Measurements from ENCODE around the gene RFNG.
A peak's percentile ranks its signal among the peaks of the same experiment; 100 is the strongest.

The RFNG gene

DNA sequence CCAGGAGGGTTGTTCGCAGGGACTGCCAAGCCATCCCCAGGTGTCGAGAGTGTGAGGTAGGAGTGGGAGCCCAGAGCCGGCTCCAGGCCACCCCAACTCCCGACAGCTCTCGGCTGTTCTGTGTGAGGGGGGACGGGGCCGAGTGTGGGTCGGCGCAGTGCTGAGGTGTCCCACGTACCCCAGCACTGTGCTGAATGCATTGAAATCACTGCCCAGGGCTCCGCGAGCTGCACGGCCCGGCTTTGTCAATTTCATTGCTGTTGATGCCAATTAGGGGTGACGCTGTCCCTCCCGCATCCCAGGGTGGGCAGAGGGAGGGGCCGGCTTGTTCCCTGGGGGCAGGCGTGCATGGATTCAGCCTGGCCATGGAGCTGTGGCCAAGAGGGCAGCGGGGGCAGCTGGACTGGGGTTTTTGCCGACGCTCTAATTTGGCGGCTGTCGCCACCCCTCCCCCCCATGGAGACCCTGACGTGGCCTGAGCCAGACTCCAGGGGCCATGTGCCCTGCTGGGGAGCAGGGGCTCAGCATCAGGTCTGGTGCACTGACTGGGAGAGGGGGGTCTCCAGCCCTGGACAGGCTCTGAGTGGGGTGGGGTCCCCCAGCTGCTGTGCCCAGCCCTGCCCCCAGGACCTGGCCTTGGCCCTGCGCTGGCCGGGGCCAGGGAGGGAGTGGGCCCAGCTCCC, 43.2 kb downstream of the RFNG start:
- H3K4me3 ChIP-seq = no peak overlapping the region
- H3K27ac ChIP-seq = no peak overlapping the region
- H3K9me3 ChIP-seq (ENCODE audit: low read depth, low read length) = no peaks in the 10 kb centered on the region
- DNase-seq (ENCODE audit: low read depth, low spot score) = no peak
- H3K9ac ChIP-seq (ENCODE audit: insufficient read length) = no peak overlapping the region
- no peak for TF ChIP-seq POLR2AphosphoS5 (IDR thresholded peaks at IDR 0.05; ENCODE audit: borderline replicate concordance, low read depth, low read length)
- H3K36me3 ChIP-seq (ENCODE audit: insufficient read depth, low read length) = no peaks in the 10 kb centered on the region

DNA sequence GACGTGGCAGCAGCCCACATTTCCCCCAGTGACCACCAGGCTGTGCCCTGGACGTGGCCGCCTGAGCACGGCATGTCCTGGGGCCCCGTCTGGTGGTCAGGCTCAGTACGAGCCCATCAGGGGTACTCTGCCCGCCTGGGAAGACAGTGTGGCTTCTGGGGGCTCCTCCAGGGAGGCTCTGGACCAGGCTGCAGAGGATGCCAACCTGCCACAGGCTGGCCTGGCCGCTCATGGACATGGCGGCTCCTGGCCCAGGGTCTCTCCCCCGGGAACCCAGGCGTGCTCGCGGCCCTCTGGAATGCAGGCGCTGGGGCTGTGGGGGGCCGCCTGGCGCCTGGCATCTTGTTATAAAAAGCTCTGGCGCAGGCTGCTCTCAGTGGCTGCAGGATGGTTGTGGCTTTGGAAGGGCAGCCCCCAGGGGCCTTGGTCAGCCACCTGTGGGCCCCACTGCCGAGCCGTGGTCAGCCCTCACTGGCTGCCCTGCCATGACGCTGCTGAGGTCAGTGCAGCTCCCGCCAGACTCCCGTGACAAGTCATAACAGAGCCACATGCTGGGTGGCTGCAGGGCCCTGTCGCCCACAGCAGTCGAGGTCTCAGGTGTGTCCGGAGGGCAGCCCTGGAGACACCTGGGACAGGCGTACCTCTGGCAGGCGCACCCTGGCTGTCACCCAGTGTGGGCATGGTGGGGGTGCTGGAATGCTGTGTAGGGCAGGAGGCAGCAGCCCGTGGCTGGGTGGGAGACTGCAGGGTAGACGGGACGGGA, 43.9 kb downstream of the RFNG start:
- Histone ChIP-seq H3K4me3 (no peak overlapping the region), H3K36me3 (ENCODE audit: insufficient read depth, low read length) (no peaks in the 10 kb centered on the region), H3K27ac (no peak overlapping the region), H3K9me3 (ENCODE audit: low read depth, low read length) (no peaks in the 10 kb centered on the region), H3K9ac (ENCODE audit: insufficient read length) (no peak overlapping the region)
- DNase-seq (ENCODE audit: low read depth, low spot score) = no peak
- TF ChIP-seq FOXP2 (optimal IDR thresholded peaks at IDR 0.05; ENCODE audit: control extremely low read depth, extremely low read length, insufficient read depth) = no peak

DNA sequence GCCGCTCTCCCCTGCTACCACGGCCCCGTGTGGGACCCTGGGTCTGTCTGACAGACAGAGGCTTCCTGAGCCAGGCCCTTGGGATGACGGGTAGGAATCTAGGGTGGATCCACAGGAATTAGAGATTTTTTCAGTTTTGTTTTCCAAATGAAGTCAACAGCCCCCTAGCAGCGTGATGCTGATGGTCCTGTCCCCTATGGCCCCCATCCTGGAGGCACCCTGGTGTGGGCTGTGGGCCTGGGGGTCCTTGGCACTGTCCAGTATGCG, 44.5 kb downstream of the RFNG start:
- H3K27ac ChIP-seq = no peak overlapping the region
- no peak for DNase-seq (ENCODE audit: low read depth, low spot score)
- H3K9ac ChIP-seq (ENCODE audit: insufficient read length) = no peak overlapping the region
- no peak for TF ChIP-seq EZH2 (IDR thresholded peaks at IDR 0.05)
- no peak for TF ChIP-seq FOXP2 (optimal IDR thresholded peaks at IDR 0.05; ENCODE audit: control extremely low read depth, extremely low read length, insufficient read depth)
- H3K4me3 ChIP-seq = no peak overlapping the region
- H3K9me3 ChIP-seq (ENCODE audit: low read depth, low read length) = no peaks in the 10 kb centered on the region
- H3K36me3 ChIP-seq (ENCODE audit: insufficient read depth, low read length) = no peaks in the 10 kb centered on the region

DNA sequence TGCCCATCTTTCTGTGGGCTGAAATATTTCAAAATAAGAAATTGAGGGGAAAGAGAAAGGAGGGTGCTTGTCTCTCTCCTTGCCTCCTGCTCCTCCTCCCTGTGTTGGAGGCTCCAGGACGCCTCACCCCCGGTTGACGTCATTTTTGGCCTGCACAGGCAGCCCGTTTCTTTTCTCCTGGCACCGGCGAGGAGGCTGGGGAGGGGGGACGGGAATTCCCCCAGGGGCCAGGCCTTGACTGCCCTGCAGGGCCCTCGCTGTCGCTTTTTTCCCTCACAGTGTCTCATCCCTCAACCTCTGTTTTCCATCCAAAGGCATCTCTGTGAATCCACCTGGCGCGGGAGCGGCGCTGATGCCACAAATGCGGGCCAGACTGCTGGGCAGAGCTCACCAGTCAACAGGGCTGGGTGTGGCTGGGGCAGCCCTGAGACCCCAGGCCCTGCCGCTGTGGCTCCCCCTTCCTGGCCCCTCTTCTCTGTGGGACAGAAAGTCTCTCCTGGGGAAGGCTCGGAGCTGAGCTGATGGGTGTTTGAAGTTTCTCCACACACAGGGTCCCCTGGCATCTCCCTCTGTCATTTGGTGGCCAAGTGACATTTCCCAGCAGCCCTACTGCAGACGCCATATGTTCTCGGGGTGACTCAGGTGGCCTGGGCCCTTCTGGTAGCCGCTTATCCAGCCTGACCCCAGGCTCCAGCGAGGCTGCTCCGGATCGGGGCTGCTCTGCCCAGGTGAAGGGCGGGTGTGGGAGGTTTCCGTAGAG, 45.0 kb downstream of the RFNG start:
- no peak for TF ChIP-seq FOXP2 (optimal IDR thresholded peaks at IDR 0.05; ENCODE audit: control extremely low read depth, extremely low read length, insufficient read depth)
- TF ChIP-seq POLR2AphosphoS5 (IDR thresholded peaks at IDR 0.05; ENCODE audit: borderline replicate concordance, low read depth, low read length) = no peak
- no peak for TF ChIP-seq EZH2 (IDR thresholded peaks at IDR 0.05)
- no peak for DNase-seq (ENCODE audit: low read depth, low spot score)

DNA sequence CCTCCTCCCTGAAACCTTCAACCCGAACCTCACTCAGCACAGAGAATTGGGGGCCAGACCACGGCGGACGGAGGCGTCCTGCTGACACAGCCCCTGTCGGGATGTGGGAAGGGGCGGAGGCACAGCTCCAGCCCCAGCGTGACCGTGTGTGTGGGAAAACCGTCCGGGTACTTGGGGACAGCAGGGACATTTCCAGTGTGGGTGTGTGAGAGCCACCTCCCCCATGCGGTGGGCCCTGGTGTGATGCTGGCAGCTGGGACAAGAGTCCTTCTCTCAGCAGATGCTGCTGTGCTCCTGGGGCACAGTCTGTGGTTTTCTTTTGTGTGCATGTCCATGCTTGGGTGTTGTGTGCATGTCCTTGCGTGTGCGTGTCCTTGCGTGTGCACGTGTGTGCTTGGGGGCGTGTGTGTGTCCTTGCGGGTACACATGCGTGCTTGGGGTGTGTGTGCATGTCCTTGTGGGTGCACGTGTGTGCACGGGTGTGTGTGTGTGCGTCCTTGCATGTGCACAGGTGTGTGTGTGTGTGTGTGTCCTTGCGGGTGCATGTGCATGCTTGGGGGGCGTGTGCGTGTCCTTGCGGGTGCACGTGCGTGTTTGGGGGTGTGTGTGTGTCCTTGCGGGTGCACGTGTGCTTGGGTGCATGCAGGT, 45.8 kb downstream of the RFNG start:
- Histone ChIP-seq H3K4me3 (no peak overlapping the region), H3K9ac (ENCODE audit: insufficient read length) (no peak overlapping the region), H3K36me3 (ENCODE audit: insufficient read depth, low read length) (no peaks in the 10 kb centered on the region), H3K9me3 (ENCODE audit: low read depth, low read length) (no peaks in the 10 kb centered on the region), H3K27ac (no peak overlapping the region)
- TF ChIP-seq EZH2 (IDR thresholded peaks at IDR 0.05) (no peak), POLR2AphosphoS5 (IDR thresholded peaks at IDR 0.05; ENCODE audit: borderline replicate concordance, low read depth, low read length) (no peak), FOXP2 (optimal IDR thresholded peaks at IDR 0.05; ENCODE audit: control extremely low read depth, extremely low read length, insufficient read depth) (no peak)
- no peak for DNase-seq (ENCODE audit: low read depth, low spot score)

More for the DNA sequence above, 45.0 kb downstream of the RFNG start:
- Histone ChIP-seq H3K9ac (ENCODE audit: insufficient read length) (no peak overlapping the region), H3K4me3 (no peak overlapping the region), H3K36me3 (ENCODE audit: insufficient read depth, low read length) (no peaks in the 10 kb centered on the region), H3K27ac (0 out of 2 replicates have a peak overlapping the region, but pooled peaks have one; percentile 25), H3K9me3 (ENCODE audit: low read depth, low read length) (no peaks in the 10 kb centered on the region)

DNA sequence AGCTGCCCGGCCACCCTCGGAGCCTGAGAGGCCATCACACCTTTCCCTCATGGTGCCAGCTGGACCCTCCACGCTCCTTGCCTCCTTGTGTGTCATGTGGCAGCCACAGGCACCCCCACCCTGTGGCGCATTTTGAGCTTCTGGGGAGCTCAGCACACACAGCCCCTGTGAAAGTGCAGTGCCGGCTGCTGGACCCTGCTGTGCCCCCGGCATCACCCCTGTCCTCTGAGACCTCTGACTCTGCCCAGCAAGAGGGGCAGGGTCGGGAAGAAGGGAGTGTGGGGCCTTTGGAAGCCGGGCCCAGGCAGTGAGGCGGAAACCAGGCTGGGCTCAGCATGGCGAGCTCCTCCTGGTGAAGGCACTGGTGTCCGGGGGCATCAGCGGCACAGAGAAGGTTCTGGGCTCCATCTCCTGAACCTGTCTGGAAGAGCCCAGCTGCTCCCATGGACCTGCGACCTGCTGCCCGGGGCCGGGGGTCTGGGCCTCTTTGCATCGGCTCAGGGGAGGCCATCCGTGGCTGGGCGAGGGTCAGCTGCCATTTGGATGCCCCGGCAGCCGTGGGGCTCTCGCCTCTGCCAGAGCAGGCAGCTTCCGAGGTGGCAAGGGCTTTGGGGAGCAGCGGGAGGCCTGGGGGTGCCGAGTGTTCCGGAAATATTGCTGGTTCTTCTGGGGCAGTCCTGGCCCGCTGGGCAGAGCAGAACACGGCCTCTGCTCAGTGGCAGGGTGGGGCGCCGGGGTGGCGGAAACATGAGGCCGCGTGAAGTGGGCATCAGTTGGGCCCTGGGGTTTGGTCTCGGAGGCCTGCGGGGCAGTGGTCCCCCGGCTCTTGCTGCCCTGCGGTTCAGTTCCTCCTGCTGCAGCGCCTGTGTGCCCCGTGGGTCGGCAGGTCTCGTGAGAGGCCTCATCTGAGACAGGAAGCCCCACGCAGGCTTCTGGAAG, 46.8 kb downstream of the RFNG start:
- Histone ChIP-seq H3K4me3 (no peak overlapping the region), H3K9me3 (ENCODE audit: low read depth, low read length) (no peaks in the 10 kb centered on the region), H3K27ac (no peak overlapping the region), H3K36me3 (ENCODE audit: insufficient read depth, low read length) (no peaks in the 10 kb centered on the region), H3K9ac (ENCODE audit: insufficient read length) (no peak overlapping the region)
- DNase-seq (ENCODE audit: low read depth, low spot score) = no peak
- TF ChIP-seq POLR2AphosphoS5 (IDR thresholded peaks at IDR 0.05; ENCODE audit: borderline replicate concordance, low read depth, low read length) (no peak), FOXP2 (optimal IDR thresholded peaks at IDR 0.05; ENCODE audit: control extremely low read depth, extremely low read length, insufficient read depth) (no peak), EZH2 (IDR thresholded peaks at IDR 0.05) (no peak)

DNA sequence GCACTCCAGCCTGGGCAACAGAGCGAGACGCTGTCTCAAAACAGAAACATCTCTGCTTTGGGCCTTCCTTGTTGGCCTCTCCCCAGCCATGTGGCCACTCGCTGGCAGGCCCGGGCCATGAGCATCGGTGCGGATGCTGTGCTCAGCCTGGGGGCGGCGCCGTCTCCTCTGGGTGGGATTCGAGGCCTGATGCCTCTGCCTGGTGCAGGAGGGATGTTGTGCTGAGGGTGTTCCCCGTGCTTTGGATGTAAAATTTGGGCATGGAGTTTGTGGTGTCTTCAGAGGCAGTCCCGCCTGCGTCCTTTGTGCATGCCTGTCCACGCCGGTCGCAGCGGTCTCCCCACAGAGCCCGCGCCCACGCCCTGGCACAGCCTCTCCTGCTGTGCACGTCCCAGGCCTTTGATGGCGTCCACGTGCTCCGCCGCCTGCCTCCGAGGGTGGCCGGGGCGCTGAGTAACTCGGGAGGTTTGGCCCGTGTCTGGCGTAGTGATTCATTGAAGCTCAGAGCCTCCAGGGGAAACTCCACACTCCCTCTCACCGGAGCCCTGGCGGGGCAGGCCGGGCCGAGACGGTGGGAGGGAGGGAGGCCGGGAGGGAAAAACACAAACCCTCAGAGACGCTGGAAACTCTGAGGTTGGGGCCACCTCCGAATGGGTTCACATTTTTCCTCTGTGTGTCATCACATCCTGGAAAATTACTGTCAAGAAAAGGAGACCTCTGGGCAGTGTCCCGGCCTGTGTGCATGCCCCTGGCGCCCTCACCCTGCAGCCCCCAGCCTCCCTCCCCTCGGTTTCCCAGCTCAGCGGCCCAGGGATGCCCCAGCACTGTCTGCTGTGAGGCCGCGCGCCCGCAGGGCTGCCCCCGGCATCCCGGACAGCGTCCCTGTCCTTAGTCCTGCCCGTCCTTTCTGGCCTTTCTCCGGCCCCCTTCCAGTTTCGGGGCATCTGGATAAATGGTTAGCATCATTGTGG, 47.9 kb downstream of the RFNG start:
- H3K36me3 ChIP-seq (ENCODE audit: insufficient read depth, low read length) = no peaks in the 10 kb centered on the region
- H3K27ac ChIP-seq = no peak overlapping the region
- no peak overlapping the region for H3K4me3 ChIP-seq
- DNase-seq (ENCODE audit: low read depth, low spot score) = no peak
- H3K9me3 ChIP-seq (ENCODE audit: low read depth, low read length) = no peaks in the 10 kb centered on the region
- no peak overlapping the region for H3K9ac ChIP-seq (ENCODE audit: insufficient read length)
- no peak for TF ChIP-seq FOXP2 (optimal IDR thresholded peaks at IDR 0.05; ENCODE audit: control extremely low read depth, extremely low read length, insufficient read depth)
- TF ChIP-seq POLR2AphosphoS5 (IDR thresholded peaks at IDR 0.05; ENCODE audit: borderline replicate concordance, low read depth, low read length) = no peak
- no peak for TF ChIP-seq EZH2 (IDR thresholded peaks at IDR 0.05)

All from SK-N-MC (cell line).